Activated CD8-positive, alpha-beta memory T cell treated with anti-CD3 and anti-CD28 coated beads for 48 hours (primary cell): ENCODE results near the gene NPY4R2.
"Not testable (repeated sequence)": the region's sequence is repeated elsewhere in the genome, so short reads cannot be mapped to it uniquely, and the experiment has no call there.

Experiments
- DNase-seq, 3 experiments: peaks; one replicate each; pipeline ENCODE4 v3.0.0-alpha.2; 2020; ENCODE audit warnings: low read depth in 2 of 3, low spot score in 2 of 3

Gene NPY4R2

DNA sequence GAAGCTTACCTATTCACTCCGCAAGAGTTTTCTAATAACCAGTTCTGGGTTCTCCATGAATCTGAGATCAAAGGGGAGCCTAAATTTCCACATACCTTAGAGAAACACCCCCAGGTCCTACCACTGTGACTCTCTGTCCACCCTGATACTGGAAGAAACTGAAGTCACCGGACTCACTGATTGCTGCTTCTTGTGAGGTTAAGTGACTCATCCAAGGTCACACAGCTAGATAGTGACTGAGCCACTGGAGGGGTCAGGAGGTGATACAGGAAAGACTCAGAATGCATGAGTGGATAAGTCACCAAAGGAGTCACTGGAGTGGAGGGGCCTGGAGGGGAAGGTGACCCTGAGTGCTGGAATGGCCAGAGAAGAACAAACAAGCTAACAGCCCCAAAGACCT lies 9.8 kb downstream of the NPY4R2 start:
- DNase-seq = not testable (repeated sequence)

DNA sequence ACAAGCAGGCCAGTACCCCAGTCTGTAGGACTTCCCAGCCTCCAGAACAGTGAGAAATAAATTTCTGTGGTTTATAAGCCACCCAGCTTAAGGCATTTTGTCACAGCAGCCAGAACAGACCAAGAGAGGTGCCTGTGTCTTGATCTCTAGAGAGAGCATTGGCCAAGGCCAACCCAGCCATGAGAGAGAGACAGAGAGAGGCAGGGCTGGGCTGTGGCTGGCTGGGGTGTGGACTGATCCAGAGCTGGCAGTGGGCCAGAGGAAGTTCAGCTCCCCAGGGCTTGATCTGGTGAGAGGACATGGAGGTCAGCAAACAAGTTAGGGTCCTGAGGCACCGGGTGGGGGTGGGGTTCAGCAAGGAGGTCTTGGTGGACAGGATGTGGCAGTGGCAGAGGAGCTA lies 14.4 kb downstream of the NPY4R2 start:
- DNase-seq = not testable (repeated sequence)

DNA sequence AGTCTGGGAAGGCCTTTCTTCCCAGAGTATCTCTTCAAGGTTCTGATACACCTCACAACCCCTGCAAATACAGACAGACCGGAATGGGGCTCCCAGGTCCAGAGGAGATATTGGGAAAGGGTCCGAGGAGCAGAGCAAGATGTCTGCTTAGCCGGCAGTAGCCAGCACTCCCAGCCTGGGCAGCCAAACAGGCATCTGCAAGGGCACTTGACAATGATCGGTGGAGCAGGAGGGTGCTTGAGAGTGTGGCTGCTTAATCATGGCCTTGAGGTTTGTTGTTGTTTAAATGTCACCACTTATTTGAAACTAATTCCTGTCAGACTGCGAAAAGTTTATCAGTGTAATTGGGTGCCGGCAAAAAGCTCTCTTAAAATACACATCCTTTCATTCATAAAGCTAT lies 15.0 kb downstream of the NPY4R2 start:
- not testable (repeated sequence) for DNase-seq

DNA sequence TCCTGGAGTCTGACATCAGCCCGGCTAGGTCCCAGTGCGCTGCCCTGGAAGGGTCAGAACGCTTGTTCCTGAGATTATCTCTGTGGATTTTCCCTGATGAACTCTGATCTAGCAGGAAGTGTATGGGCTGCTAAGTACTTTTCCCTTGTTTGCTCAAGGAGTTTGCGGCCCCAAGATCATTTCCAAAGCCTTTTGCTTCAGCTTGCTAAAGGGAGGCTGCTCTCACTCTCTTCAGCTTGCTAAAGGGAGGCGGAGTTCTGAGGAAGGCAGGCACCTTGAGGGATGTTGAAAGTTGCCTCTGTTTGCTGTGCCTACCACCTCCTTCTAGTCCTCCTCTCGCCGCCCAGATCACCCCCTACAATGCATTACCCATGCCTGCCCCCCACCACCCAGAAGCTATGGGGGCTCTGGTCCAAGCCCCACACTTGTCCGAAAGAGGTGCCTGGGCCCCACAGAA lies 18.3 kb downstream of the NPY4R2 start:
- DNase-seq = not testable (repeated sequence)

DNA sequence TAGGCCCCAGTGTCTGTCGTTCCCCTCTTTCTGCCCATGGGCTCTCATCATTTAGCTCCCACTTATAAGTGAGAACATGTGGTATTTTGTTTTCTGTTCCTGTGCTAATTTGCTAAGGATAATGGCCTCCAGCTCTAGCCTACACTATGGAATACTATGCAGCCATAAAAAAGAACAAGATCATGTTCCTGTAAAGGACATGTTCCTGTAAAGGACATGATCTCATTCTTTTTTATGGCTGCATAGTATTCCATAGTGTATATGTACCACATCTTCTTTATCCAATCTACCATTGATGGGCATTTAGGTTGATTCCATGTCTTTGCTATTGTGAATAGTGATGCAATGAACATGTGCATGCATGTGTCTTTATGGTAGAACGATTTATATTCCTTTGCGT lies 19.2 kb downstream of the NPY4R2 start:
- not testable (repeated sequence) for DNase-seq

DNA sequence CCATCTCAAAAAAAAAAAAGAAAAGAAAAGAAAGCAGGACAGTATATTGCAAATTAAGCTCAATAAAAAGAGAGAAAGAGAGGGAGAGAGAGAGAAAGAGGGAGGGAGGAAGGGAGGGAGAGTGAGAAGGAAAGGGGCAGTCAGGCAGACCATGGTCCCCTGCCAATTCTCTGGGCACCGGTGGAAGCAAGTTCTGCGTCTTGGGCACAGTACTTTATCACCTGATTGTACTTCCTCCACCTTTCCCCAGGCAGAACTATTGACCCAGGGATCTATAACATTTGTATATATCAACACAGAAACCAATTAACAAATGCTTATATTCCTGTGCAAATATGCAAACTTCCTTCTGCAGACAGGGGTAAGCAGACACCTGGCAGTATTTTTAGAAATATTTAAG lies 22.4 kb downstream of the NPY4R2 start:
- DNase-seq = not testable (repeated sequence)

DNA sequence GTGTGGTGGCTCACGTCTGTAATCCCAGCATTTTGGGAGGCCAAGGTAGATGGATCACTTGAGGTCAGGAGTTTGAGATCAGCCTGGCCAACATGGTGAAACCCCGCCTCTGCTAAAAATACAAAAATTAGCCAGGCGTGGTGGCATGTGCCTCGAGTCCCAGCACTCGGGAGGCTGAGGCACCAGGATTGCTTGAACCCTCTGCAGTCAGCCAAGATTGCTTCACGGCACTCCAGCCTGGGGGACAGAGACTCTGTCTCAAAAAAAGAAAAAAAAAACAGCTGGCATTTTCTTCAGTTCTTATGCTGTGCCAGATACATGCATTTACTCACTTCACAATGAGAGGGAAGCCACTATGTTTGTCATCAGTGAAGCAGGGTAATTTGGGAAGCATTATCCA lies 22.9 kb downstream of the NPY4R2 start:
- DNase-seq = not testable (repeated sequence)

DNA sequence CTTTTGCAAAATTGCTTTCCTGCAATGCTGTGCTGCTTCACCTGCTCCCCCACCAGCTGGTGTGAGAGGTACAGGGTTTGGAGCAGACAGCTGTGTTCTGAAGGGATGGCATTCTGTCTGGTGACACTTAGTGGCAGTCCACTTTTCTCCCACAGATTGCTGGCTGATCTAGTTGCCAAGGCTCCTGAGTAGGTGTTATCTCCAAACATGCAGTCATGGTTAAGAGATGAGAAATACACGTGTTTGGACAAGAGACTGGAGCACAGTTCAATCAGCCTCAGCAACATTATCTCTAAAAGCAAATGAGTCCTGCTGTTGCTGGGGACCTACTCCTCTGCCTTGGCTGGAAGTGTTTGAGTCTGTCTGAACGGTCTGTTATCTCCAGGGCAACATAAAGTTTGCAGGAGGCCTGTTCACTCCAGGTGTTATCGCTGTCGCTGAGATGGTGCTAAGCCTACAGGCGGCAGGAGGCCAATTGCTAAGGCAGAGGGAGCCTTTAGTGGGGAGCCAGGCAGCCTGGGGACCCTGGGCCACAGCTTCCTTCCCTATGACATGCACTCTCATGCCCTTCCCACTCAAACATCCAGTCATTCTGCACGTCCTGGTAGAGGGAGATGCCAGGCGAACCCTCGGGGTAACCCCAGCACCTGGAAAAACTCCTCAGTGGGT lies 24.0 kb downstream of the NPY4R2 start:
- DNase-seq = not testable (repeated sequence)

DNA sequence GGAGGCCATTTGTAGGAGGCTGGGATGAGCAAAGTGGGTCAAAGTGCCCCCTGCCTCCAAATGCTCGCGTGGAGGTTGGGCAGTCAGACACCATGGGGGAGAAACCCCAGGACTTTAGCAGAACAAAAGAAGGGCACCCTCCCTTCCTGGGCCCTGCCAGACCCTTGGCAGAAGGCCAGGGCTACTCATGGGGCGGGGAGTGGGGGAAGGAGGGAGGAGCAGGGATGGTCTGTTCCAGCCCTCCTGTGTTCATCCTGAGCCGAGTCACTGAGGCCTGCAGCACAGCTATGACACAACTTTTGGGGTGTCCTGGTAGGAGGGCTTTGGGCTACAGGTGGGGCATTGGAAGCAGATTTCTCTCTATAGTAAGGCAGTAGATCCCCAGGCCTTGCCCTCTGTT lies 24.9 kb downstream of the NPY4R2 start:
- not testable (repeated sequence) for DNase-seq

DNA sequence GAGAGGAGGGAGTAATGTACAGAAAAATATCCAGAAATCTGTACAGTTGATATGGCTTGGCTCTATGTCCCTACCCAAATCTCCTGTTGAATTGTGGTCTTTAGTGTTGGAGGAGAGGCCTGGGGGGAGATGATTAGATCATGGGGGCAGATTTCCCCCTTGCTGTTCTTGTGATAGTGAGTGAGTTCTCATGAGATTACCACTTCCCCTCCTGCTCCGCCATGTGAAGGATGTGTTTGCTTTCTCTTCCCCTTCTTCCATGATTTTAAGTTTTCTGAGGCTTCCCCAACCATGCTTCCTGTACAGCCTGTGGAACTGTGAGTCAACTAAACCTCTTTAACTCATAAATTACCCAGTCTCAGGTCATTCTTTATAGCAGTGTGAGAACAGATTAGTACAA lies 29.0 kb downstream of the NPY4R2 start:
- not testable (repeated sequence) for DNase-seq

DNA sequence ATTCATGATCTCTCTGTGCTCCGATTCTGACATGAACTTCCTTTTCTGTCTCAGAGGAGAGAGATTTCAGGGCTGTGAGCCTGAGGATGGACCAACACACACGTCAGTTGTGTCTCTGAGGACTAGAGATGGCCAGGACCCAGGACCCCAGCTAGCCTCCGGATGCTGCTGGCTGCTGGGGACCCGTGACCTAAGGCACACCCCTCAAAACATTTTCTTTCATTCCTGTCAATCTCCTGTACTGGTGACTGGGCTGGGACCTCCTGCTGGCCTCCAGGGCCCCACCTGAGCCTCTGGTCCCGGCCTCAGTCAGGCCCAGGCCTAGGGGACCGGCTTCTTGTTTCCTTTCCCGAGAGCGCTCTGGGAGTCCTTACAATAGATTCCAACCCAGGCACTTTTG lies 38.7 kb downstream of the NPY4R2 start:
- DNase-seq = not testable (repeated sequence)

DNA sequence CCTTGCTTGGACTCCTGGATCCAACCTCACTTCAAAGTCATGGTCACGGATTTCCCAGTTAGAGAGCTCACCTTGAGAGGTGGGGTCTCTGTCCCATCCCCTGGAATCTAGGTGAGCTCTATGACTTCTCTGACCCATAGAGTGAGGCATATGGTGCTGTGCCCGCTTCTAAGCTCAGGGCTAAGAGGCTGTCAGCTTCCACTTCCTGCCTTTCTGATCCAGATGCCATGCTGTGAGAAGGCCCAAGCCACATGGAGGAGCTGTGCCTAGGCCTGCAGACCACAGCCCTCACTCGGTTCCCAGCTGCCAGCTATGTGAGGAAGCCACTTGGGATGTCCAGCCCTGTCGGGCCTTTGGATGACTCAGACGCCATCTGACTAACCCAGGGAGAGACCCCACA lies 41.2 kb downstream of the NPY4R2 start:
- not testable (repeated sequence) for DNase-seq

DNA sequence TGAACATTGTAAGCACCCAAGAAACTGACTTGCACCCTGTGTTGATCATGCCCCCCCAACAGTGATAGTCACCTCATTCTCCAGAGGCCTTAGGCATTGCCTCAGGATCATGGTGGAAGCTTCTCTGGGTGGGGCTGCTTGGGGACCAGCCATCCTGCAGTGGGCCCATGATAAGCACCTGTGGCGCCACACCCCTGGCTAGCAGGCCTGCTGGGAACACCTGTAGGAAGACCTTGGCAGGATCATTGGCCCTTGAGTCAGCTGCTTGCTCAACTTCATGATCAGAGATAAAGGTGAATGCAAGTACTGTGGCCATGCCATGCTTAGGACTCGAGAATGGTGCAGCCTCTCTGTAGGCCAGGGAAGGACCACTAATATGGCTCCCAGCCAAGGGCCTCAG lies 42.2 kb downstream of the NPY4R2 start:
- DNase-seq = not testable (repeated sequence)

DNA sequence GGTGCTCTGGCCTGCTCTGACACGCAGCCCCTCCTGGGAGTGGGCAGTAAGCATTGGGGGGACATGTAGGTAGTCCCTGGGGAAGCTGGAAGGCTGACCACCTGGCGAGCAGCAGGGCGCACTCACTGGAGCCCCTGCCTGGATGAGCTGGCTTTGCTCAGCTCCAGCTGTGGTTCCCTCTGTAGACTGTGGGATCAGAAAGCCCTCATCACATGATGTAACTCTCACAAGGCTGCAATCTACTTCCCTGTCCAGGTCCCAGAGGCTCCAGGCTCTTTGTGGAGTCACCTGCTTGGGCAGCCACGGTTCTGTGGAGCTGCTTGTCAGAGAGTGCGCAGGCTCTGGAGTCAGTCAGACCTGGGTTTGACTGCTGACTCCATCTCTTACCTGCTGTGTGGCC lies 44.3 kb downstream of the NPY4R2 start:
- not testable (repeated sequence) for DNase-seq

DNA sequence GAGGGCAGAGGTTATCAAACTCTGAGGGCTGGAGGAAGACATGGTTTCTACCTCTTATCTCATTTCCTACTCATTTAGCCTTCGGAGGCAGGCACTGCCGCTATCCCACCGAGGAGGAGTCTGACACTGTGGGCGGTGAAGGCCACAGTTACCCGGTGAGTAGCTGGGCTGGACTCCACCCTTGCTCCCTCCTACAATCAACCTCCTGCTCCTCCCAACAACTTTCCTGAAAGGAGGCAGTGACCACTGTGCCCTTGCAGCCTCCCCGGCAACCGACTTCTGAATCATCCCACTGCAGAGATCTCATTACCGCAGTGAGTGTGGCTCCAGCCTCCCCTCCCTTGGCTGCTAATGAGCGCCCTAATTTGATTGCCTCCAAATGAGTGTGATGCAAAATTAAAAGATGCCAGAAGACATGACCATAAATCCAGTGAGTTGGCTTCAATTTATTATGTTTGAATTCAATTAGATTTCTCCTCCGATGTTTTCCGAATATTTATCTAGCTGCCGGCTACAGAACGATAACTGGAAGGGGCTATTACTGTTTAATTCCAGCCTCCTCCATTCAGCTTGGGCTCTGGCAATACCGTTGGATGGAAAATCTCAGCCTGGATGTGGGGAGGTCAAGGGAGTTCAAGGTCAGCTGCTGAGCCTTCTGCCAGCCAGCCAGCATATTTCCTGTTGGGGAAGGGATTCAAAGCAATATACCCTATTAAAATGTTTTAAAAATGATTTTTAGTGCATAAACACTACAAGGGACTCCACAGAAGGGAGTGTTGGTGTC lies 46.0 kb downstream of the NPY4R2 start:
- DNase-seq = not testable (repeated sequence)

DNA sequence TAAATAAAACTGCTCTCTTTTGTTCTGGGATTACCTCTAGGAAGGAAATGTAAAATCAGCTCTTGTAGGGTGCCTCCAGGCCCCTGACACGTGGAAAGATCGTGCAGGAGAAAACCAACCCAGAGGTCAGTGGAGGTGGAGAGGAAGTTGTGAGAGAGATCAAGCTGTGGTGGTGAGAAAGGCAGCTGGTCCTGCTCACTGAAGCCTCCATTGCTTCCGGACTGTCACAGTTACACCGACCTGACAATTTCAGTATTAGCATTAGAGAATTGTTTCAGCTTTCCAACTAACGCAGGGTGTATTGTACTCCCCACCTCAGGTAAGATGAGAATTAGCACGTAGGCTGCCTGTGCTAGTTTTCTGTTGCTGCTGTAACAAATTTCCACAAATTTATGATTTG lies 50.5 kb downstream of the NPY4R2 start:
- DNase-seq = not testable (repeated sequence)

DNA sequence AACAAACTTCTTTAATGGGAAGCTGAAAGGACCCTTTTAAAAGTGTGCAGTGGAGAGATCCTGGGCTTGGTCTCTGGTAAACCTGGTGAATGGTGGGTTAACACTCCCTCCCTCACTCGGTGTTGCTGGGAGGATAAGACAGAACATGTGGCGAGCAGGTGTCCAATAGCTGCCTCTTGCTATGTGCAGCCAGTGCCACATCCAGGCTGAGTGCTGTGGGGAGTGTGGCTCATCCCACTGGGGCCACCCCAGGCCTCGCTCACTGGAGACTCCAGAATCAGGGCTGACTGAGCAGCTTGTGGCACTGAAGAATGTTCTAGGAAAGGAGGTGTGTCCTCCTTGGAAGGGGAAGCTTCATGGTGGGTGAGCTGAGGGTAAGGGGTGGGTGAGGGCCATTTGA lies 51.6 kb downstream of the NPY4R2 start:
- not testable (repeated sequence) for DNase-seq

DNA sequence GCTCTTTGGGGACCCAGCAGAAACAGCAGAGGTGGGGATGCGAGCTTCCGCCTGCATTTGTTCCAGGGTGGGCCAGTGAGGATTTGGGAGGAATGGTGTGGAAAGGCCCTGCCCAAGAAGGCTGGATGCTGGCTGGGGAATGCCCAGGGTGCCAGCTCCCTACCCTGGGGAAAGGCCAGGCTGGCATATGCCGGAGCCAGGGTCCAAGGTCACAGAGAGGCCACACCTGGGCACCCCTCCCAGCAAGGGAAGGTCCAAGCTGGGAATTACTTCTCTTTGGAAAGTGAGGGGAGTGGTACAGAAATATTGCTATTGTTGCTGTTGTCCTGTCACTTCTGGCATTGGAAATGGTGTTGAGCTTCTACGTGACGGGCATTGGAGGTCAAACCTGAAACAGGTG lies 53.1 kb downstream of the NPY4R2 start:
- not testable (repeated sequence) for DNase-seq

DNA sequence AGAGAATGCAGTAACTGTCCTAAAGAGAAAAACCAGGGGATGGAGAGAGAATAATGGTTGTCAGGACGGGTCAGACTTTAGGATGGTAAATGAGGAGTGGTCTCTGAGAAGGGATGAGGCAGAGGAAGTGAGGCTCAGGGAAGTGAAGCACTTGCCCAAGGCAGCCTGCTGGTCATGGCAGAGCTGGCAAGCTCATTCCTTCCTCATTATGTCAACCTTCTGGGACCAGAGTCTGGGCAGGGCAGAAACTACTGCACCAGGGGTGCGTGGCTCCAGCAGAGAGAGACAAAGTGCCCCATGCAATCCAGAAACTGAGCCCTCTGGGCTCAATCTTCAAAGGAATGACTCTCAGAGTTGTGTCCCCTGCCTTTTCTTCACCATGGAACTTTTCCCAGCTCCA lies 53.6 kb downstream of the NPY4R2 start:
- DNase-seq = not testable (repeated sequence)
